Lower leg skin (tissue), 3 donors: Measurements from ENCODE around the gene MFSD1.

Experiments
- POLR2A ChIP-seq, 2 donors: fragments of 450-650 bp; IDR thresholded peaks; one replicate each; pipeline ENCODE4 v1.6.1; 2016 to 2017; ENCODE audit warnings: antibody characterized with exemption in 2 of 2, mild to moderate bottlenecking in 1 of 2, moderate library complexity in 1 of 2
- TF ChIP-seq, protein P1 (sequence below), 3 donors: fragments of 450-650 bp; IDR thresholded peaks; one replicate each; pipeline ENCODE4 v1.5.1; 2016; ENCODE audit warnings: antibody characterized with exemption in 3 of 3, mild to moderate bottlenecking in 3 of 3, moderate library complexity in 2 of 3

DNA sequence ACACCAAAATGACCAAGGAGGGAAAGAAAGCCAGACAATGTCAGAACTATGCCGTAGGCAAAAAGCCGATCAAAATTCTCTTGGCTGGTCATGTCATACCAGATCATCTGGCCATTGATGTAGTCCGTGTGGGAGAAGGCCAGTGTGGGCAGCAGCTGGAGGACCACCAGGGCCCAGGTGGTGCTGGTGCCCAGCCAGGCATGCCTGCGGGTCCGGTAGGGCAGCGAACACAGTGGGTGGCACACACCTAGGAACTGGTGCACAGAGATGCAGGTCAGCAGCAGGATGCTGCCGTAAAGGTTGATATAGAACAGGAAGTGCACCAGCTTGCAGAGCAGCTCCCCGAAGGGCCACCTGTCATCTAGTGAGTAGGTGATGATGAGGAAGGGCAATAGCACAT, 39.5 kb downstream of the MFSD1 start:
- TF ChIP-seq, protein P1, sequence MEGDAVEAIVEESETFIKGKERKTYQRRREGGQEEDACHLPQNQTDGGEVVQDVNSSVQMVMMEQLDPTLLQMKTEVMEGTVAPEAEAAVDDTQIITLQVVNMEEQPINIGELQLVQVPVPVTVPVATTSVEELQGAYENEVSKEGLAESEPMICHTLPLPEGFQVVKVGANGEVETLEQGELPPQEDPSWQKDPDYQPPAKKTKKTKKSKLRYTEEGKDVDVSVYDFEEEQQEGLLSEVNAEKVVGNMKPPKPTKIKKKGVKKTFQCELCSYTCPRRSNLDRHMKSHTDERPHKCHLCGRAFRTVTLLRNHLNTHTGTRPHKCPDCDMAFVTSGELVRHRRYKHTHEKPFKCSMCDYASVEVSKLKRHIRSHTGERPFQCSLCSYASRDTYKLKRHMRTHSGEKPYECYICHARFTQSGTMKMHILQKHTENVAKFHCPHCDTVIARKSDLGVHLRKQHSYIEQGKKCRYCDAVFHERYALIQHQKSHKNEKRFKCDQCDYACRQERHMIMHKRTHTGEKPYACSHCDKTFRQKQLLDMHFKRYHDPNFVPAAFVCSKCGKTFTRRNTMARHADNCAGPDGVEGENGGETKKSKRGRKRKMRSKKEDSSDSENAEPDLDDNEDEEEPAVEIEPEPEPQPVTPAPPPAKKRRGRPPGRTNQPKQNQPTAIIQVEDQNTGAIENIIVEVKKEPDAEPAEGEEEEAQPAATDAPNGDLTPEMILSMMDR (IDR thresholded peaks at IDR 0.05): no peak
- no peak for TF ChIP-seq POLR2A (IDR thresholded peaks at IDR 0.05)
